T-helper 2 cell treated with Interferon-gamma antibody and Interleukin-4, amounts not matched to agents 5 μg/mL and 100 μg/mL, for 36 hours (primary cell): ENCODE data around the gene BRD4.

Experiments used
- DNase-seq: peaks from one replicate; pipeline ENCODE4 v3.0.0; 2021; ENCODE audit warnings: low spot score
- H3K27ac Mint-ChIP-seq: one replicate; pipeline ENCODE4 v1.8.0; 2021; ENCODE audit warnings: mild to moderate bottlenecking, mixed read lengths
- H3K27me3 Mint-ChIP-seq: one replicate; pipeline ENCODE4 v1.8.0; 2021; ENCODE audit warnings: low read depth, mixed read lengths
- H3K36me3 Mint-ChIP-seq: one replicate; pipeline ENCODE4 v1.8.0; 2021; ENCODE audit warnings: low read depth, mixed read lengths
- H3K4me1 Mint-ChIP-seq: one replicate; pipeline ENCODE4 v1.8.0; 2021; ENCODE audit warnings: low read depth, mixed read lengths
- H3K4me3 Mint-ChIP-seq: one replicate; pipeline ENCODE4 v1.8.0; 2022; ENCODE audit warnings: mild to moderate bottlenecking, moderate library complexity, mixed read lengths
- H3K9me3 Mint-ChIP-seq: one replicate; pipeline ENCODE4 v1.8.0; 2021; ENCODE audit warnings: mixed read lengths

BRD4 gene

GRCh38 chr19:15197942-15198341 is 134.4 kb downstream of the BRD4 start:
- H3K4me1 Mint-ChIP-seq = peaks cover 4% of the 10 kb centered on the region
- H3K27ac Mint-ChIP-seq = no peak overlapping the region
- H3K36me3 Mint-ChIP-seq = no peaks in the 10 kb centered on the region
- DNase-seq = no peak
- peaks cover 65% of the 10 kb centered on the region for H3K27me3 Mint-ChIP-seq
- no peaks in the 10 kb centered on the region for H3K9me3 Mint-ChIP-seq
- no peak overlapping the region for H3K4me3 Mint-ChIP-seq

GRCh38 chr19:15197275-15197941 is 134.9 kb downstream of the BRD4 start:
- H3K36me3 Mint-ChIP-seq = no peaks in the 10 kb centered on the region
- H3K4me3 Mint-ChIP-seq = no peak overlapping the region
- DNase-seq = no peak
- no peak overlapping the region for H3K27ac Mint-ChIP-seq
- H3K27me3 Mint-ChIP-seq = peaks cover 60% of the 10 kb centered on the region
- peaks cover 4% of the 10 kb centered on the region for H3K4me1 Mint-ChIP-seq
- H3K9me3 Mint-ChIP-seq = no peaks in the 10 kb centered on the region

- no peaks in the 10 kb centered on the region for H3K36me3 Mint-ChIP-seq
- H3K27ac Mint-ChIP-seq = no peak overlapping the region
- no peak for DNase-seq
- peaks cover 52% of the 10 kb centered on the region for H3K27me3 Mint-ChIP-seq
- no peak overlapping the region for H3K4me3 Mint-ChIP-seq
- no peaks in the 10 kb centered on the region for H3K9me3 Mint-ChIP-seq
- peaks cover 4% of the 10 kb centered on the region for H3K4me1 Mint-ChIP-seq
These were observed 135.9 kb downstream of the BRD4 start for GRCh38 chr19:15196360-15197005.

GRCh38 chr19:15195371-15196334 is 136.7 kb downstream of the BRD4 start:
- Mint-ChIP-seq H3K9me3 (no peaks in the 10 kb centered on the region), H3K27ac (no peak overlapping the region), H3K27me3 (peaks cover 47% of the 10 kb centered on the region), H3K36me3 (no peaks in the 10 kb centered on the region), H3K4me1 (peaks cover 4% of the 10 kb centered on the region), H3K4me3 (no peak overlapping the region)
- no peak for DNase-seq

- Mint-ChIP-seq H3K9me3 (no peaks in the 10 kb centered on the region), H3K4me3 (no peak overlapping the region), H3K27ac (no peak overlapping the region), H3K4me1 (peaks cover 4% of the 10 kb centered on the region), H3K27me3 (peaks cover 45% of the 10 kb centered on the region), H3K36me3 (no peaks in the 10 kb centered on the region)
- DNase-seq = no peak
These were observed 137.4 kb downstream of the BRD4 start for GRCh38 chr19:15194938-15195337.

GRCh38 chr19:15191982-15192381 is 140.4 kb downstream of the BRD4 start:
- Mint-ChIP-seq H3K4me3 (no peak overlapping the region), H3K27ac (no peak overlapping the region), H3K36me3 (no peaks in the 10 kb centered on the region), H3K9me3 (no peaks in the 10 kb centered on the region), H3K4me1 (no peaks in the 10 kb centered on the region), H3K27me3 (peaks cover 25% of the 10 kb centered on the region)
- DNase-seq = no peak

GRCh38 chr19:15191514-15191913 is 140.8 kb downstream of the BRD4 start:
- H3K36me3 Mint-ChIP-seq = no peaks in the 10 kb centered on the region
- H3K27ac Mint-ChIP-seq = no peak overlapping the region
- peaks cover 21% of the 10 kb centered on the region for H3K27me3 Mint-ChIP-seq

GRCh38 chr19:15188851-15189250 is 143.5 kb downstream of the BRD4 start:
- Mint-ChIP-seq H3K36me3 (no peaks in the 10 kb centered on the region), H3K9me3 (no peaks in the 10 kb centered on the region), H3K4me1 (no peaks in the 10 kb centered on the region), H3K4me3 (no peak overlapping the region), H3K27me3 (peaks cover under 1% of the 10 kb centered on the region), H3K27ac (no peak overlapping the region)
- no peak for DNase-seq

More at GRCh38 chr19:15191514-15191913, 140.8 kb downstream of the BRD4 start:
- H3K9me3 Mint-ChIP-seq = no peaks in the 10 kb centered on the region
- DNase-seq = no peak
- H3K4me1 Mint-ChIP-seq = no peaks in the 10 kb centered on the region
- H3K4me3 Mint-ChIP-seq = no peak overlapping the region

GRCh38 chr19:15187026-15188007 is 145.0 kb downstream of the BRD4 start:
- no peaks in the 10 kb centered on the region for H3K27me3 Mint-ChIP-seq
- no peaks in the 10 kb centered on the region for H3K9me3 Mint-ChIP-seq
- H3K4me3 Mint-ChIP-seq = no peak overlapping the region

More at GRCh38 chr19:15187026-15188007, 145.0 kb downstream of the BRD4 start:
- no peak for DNase-seq
- H3K36me3 Mint-ChIP-seq = no peaks in the 10 kb centered on the region
- H3K27ac Mint-ChIP-seq = no peak overlapping the region
- no peaks in the 10 kb centered on the region for H3K4me1 Mint-ChIP-seq
